GM10248 (cell line): ENCODE results near the gene STIM2.
A peak's percentile ranks its signal among the peaks of the same experiment; 100 is the strongest.
"Not testable (repeated sequence)": the region's sequence is repeated elsewhere in the genome, so short reads cannot be mapped to it uniquely, and the experiment has no call there.

Experiments used
- CTCF ChIA-PET: fragments of 300-600 bp; sonication (Branson Sonifier 250); formaldehyde crosslinking; extraction: SDS; loops from one replicate; lab custom pipeline; 2021; ENCODE audit warnings: antibody characterized with exemption; lab: Yijun Ruan, JAX
- POLR2A ChIA-PET: fragments of 350-650 bp; sonication (Branson Sonifier 250); formaldehyde crosslinking; extraction: SDS; loops from one replicate; lab custom pipeline; 2020; ENCODE audit warnings: antibody characterized with exemption; lab: Yijun Ruan, JAX
- DNase-seq: peaks from one replicate; pipeline ENCODE4 v3.0.0; 2012; ENCODE audit errors: extremely low spot score
- TF ChIP-seq, protein P1 (sequence below): IDR thresholded peaks from 2 replicates; pipeline ENCODE4 v1.5.1; 2012; ENCODE audit warnings: mild to moderate bottlenecking, low read depth; ENCODE audit errors: extremely low read depth, missing control alignments, control extremely low read depth

Gene STIM2

DNA sequence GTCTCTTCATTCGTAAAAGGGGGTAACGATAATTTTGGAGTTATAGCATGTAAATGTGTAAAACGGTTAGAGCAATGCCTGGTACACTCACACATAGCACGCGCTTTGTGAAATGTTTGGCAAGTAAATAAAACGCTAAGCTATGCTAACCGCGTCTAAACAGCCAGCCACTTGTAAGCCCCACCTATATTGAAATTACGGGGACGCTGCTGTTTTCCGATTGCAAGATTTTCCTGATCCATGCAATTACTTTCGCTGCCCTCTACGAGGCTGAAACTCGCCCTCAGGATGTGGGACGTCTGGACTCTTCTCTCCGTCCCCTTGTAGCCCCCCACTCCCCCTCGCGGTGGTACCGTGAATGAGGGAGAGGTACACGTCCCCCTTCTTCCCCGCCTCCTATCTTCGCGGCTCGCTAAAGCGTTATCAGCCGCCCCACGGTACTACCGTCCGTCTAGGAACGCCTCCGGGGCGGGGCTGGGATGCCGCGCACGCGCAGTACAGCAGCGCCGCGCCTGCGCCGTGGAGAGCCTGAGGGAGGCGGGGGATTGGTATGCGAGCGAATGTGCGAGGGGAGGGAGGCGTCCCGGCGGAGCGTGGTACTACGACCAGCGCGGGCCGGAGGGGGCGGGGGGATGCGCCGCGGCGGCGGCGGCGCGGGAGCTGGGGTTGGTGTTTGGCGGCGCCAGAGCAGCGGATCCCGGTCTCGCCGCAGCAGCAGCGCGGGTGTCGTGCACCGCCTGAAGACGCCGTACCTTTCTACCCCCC, at the start of gene STIM2:
STIM2 (plus strand) TSS at position 685 of the 765 bp plus-strand sequence.
- TF ChIP-seq, protein P1, sequence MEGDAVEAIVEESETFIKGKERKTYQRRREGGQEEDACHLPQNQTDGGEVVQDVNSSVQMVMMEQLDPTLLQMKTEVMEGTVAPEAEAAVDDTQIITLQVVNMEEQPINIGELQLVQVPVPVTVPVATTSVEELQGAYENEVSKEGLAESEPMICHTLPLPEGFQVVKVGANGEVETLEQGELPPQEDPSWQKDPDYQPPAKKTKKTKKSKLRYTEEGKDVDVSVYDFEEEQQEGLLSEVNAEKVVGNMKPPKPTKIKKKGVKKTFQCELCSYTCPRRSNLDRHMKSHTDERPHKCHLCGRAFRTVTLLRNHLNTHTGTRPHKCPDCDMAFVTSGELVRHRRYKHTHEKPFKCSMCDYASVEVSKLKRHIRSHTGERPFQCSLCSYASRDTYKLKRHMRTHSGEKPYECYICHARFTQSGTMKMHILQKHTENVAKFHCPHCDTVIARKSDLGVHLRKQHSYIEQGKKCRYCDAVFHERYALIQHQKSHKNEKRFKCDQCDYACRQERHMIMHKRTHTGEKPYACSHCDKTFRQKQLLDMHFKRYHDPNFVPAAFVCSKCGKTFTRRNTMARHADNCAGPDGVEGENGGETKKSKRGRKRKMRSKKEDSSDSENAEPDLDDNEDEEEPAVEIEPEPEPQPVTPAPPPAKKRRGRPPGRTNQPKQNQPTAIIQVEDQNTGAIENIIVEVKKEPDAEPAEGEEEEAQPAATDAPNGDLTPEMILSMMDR = peak; percentile 38
- DNase-seq = peak; percentile 91
- ChIA-PET CTCF (interaction anchor here (0.7 to 3.4 kb wide), 12 partner anchors 9 to 150 kb away, joined by 3 to 12 read pairs (median 4); no protein-coding TSS in a partner anchor), POLR2A (interaction anchor here (0.6 to 2.0 kb wide), 5 partner anchors 25 to 1548 kb away, joined by 4 to 16 read pairs (median 5); partner anchors contain the start of gene ZCCHC4)

DNA sequence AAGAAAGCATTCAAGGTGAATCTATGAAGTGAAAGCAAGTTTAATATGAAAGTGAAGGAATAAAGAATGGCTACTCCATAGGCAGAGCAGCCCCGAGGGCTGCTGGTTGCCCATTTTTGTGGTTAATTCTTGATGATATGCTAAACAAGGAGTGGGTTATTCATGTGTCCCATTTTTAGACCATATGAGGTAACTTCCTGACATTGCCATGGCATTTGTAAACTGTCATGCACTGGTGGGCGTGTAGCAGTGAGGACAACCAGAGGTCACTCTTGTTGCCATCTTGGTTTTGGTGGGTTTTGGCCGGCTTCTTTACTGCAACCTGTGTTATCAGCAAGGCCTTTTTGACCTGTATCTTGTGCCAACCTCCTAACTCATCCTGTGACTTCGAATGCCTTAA, 49.1 kb upstream of the STIM2 start:
- POLR2A ChIA-PET, DNase-seq, CTCF ChIA-PET: not testable (repeated sequence)

GRCh38 chr4:26812049-26812714, 48.5 kb upstream of the STIM2 start:
- POLR2A ChIA-PET = no interaction called here
- CTCF ChIA-PET = no interaction called here
- no peak for DNase-seq
- TF ChIP-seq, protein P1 = no peak

- TF ChIP-seq, protein P1 = no peak
- POLR2A ChIA-PET = no interaction called here
- CTCF ChIA-PET = interaction anchor here (0.6 to 2.5 kb wide), 3 partner anchors 15 to 37 kb away, joined by 3 to 7 read pairs (median 3); no protein-coding TSS in a partner anchor
- no peak for DNase-seq
These were observed 46.9 kb upstream of the STIM2 start for GRCh38 chr4:26813698-26814097.

GRCh38 chr4:26815199-26815598, 45.4 kb upstream of the STIM2 start:
- CTCF ChIA-PET = interaction anchor here (2.5 kb wide), 1 partner anchor 27 kb away, joined by 7 read pairs; no protein-coding TSS in a partner anchor
- POLR2A ChIA-PET = no interaction called here
- TF ChIP-seq, protein P1 = no peak
- DNase-seq = no peak

DNA sequence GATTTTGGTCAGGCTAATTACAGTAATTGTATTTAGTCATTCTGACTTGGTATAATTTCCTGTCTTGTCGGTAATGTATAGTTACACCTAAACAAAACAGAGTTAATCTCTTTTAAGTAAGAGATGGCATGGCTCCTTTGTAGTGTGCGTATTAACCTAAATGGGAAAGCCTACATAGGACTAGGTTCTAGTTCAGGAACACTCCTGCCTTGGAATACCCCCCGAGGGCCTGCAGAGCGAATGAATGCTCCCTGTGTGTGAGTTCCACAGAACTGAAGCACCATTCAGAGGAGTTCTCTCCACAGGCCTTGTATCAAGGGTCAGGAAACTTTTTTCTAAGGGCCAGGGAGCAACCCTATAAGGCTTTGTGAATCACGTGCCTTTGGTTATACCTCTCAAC, 44.9 kb upstream of the STIM2 start:
- TF ChIP-seq, protein P1 = no peak
- POLR2A ChIA-PET = no interaction called here
- DNase-seq = no peak
- CTCF ChIA-PET = no interaction called here

GRCh38 chr4:26819026-26819425, 41.6 kb upstream of the STIM2 start:
- no peak for DNase-seq
- POLR2A ChIA-PET = no interaction called here
- TF ChIP-seq, protein P1 = no peak
- CTCF ChIA-PET = interaction anchor here (0.9 to 3.4 kb wide), 5 partner anchors 9 to 92 kb away, joined by 3 to 15 read pairs (median 3); no protein-coding TSS in a partner anchor
